Measurements from ENCODE around the gene DYSF.
"Not testable (repeated sequence)": the region's sequence is repeated elsewhere in the genome, so short reads cannot be mapped to it uniquely, and the experiment has no call there.

Gene DYSF

DNA sequence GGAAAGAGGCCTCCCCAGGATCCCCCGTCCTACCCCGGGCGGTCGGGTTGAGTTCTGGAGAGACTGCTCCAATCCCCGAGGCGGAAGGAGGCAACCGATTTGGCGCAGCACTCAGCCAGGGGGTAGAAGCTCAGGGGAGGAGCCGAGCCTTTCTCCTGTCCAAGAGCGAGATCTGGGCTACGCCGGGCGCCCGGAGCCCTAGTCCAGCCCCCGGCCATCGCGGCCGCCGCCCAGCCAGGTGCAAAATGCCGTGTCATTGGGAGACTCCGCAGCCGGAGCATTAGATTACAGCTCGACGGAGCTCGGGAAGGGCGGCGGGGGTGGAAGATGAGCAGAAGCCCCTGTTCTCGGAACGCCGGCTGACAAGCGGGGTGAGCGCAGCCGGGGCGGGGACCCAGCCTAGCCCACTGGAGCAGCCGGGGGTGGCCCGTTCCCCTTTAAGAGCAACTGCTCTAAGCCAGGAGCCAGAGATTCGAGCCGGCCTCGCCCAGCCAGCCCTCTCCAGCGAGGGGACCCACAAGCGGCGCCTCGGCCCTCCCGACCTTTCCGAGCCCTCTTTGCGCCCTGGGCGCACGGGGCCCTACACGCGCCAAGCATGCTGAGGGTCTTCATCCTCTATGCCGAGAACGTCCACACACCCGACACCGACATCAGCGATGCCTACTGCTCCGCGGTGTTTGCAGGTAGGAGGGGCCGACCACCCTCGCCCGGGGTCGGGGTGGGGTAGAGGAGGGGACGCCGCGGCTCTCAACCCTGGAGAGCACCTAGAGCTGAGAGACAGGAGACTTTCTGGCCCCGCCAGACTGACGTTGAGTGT, at the start of gene DYSF:
DYSF (plus strand) TSS at position 158 of the 817 bp plus-strand sequence.
- no peak for DNase-seq (ENCODE audit: low spot score)

DNA sequence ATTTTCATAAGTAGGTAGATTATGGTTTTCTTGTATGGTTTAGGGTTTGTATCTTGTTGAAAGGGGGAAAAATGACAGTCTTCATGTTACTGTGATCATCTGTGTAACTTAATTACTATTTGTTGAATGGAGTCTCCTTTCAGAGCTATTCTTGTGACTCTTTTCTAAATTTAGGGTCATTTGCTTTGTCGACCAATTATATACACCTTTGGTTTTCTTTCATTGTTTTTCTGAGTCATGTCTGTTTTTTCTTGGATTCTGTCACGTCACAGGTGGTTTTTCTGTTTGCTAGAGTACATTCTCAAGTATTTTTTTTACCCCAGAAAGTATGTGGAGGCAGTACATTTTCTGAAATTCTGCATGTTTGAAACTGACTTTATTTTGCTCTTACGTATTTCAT, 43.8 kb upstream of the DYSF start:
- DNase-seq (ENCODE audit: low spot score) = no peak

DNA sequence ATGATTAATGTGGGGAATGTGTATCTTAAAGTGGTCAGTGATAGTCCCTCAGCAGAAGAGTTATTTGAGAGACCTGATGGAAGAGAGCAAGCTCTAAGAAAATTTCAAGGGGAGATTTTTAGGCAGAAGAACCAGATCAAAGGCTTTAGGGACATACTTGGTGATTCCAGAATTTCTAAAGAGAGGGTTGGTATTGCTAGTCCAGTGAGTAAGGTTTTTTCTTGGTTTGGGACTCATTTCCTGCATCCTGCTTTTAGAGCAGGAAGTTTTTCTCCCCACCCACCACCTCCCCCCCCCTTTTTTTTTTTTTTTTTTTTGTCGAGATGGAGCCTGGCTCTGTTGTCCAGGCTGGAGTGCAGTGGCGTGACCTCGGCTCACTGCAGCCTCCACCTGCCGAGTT, 42.7 kb upstream of the DYSF start:
- DNase-seq (ENCODE audit: low spot score) = no peak

DNA sequence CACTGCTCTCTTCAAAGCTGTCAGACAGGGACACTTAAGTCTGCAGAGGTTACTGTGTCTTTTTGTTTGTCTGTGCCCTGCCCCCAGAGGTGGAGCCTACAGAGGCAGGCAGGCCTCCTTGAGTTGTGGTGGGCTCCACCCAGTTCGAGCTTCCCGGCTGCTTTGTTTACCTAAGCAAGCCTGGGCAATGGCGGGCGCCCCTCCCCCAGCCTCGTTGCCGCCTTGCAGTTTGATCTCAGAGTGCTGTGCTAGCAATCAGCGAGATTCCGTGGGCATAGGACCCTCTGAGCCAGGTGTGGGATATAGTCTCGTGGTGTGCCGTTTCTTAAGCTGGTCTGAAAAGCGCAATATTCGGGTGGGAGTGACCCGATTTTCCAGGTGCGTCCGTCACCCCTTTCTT, 36.5 kb upstream of the DYSF start:
- DNase-seq (ENCODE audit: low spot score) = not testable (repeated sequence)

DNA sequence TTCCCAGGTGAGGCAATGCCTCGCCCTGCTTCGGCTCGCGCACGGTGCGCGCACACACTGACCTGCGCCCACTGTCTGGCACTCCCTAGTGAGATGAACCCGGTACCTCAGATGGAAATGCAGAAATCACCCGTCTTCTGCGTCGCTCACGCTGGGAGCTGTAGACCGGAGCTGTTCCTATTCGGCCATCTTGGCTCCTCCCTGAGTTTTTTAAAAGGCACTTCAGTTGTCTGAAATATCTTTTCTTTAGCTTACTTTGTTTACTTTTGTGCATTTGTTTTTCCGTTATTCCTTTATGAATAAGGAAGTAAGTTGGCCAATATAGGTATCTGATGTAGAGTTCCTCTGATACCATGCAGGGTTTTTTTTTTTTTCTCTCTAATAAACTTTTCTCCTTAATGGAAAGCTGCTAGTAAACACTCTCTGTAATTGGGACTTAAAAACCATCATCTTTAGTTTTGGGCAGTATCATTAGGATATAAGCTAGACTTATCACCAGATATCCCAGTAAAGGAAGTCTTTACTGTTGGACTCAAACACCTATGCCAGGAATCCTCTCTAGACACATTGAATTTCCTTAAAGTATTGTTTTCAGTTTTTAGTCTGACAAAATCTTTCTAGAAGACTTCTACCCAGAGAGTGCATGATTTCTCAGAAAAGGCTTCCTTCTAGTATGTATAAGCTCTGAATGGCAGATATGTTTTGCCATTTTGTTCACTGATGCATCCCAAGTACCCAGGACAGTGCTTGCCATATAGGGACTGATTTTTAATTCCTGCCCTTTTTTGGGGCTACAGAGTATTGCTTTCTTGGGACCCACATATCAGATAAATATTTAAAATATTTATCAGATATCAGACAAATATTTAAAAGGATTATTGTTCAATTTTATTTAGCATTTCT, 35.8 kb upstream of the DYSF start:
- no peak for DNase-seq (ENCODE audit: low spot score)

DNA sequence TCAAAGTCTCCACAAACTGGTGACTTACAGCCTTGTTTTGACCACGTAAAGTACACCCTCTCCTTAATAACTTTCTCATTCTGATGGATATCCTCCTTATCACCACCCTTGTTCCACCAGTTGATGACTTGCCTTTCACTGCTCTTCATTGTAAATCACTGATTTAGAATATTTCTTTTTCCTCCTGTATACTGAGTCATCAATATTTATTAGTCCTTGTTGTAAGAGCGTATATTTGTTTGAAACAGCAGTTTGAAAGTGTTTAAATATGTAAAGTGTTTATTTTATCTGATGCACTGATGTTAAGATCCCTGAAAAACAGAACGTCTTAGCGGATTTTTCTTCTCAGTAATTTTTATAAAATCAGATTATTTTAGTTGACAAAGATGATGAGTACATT, 34.2 kb upstream of the DYSF start:
- DNase-seq (ENCODE audit: low spot score) = no peak

DNA sequence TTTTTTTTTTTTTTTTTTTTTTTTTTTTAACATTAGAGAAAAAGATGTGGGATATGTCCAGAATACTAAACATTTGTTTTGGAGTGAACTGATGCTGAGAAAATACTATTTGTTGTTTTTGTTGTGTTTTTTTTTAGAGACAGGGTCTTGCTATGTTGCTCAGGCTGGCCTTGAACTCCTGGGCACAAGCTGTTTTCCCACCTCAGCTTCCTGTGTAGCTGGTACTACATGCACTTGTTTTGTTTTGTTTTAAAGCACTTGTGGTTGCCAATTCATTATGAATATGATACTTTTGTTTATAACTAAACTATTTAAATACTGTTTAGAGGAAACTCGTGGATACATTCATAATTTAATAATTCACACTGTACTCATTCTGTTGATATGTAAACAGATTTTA, 33.4 kb upstream of the DYSF start:
- DNase-seq (ENCODE audit: low spot score) = no peak

DNA sequence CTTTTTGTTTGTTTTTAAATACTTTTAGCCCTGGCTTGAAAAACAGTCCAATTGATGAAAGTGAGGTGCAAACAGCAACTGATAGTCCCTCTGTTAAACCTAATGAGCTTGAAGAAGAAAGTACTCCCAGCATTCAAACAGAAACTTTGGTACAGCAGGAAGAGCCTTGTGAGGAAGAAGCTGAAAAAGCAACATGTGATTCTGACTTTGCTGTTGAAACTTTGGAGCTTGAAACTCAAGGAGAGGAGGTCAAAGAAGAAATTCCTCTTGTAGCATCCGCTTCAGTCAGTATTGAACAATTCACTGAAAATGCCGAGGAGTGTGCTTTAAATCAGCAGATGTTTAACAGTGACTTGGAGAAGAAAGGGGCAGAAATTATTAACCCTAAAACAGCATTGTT, 30.6 kb upstream of the DYSF start:
- no peak for DNase-seq (ENCODE audit: low spot score)

DNA sequence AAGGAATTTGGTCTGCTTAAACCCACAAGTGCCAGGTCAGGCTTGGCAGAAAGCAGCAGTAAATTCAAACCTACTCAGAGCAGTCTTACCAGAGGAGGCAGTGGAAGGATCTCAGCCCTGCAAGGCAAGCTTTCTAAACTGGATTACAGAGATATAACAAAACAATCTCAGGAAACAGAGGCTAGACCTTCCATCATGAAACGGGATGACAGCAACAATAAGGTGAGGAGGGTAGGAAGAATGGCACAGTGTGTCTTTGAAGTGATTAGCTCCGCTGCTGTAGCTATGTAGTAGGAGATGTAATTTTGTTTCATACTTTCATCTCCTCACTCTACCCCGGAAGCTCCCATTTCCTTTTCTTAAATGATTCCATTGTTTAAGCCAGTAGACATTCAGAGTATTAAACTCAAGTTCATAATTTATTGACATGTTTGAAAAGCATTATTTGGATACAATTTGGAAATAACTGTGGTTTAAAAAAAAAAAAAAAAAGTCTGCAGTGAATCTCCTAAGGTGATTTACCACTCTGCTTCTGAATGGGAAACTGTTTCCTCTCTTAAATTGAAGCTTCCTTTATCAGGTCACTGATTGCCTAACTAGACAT, 29.4 kb upstream of the DYSF start:
- peak; percentile 35 for DNase-seq (ENCODE audit: low spot score)

DNA sequence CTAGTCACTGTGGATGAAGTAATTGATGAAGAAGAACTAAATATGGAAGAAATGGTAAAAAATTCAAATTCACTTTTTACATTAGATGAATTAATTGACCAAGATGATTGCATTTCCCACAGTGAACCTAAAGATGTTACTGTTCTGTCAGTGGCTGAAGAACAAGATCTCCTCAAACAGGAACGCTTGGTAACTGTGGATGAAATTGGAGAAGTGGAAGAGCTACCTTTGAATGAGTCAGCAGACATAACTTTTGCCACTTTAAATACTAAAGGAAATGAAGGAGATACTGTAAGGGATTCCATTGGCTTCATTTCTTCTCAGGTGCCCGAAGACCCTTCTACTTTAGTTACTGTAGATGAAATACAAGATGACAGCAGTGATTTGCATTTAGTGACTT, 26.6 kb upstream of the DYSF start:
- DNase-seq (ENCODE audit: low spot score) = no peak

DNA sequence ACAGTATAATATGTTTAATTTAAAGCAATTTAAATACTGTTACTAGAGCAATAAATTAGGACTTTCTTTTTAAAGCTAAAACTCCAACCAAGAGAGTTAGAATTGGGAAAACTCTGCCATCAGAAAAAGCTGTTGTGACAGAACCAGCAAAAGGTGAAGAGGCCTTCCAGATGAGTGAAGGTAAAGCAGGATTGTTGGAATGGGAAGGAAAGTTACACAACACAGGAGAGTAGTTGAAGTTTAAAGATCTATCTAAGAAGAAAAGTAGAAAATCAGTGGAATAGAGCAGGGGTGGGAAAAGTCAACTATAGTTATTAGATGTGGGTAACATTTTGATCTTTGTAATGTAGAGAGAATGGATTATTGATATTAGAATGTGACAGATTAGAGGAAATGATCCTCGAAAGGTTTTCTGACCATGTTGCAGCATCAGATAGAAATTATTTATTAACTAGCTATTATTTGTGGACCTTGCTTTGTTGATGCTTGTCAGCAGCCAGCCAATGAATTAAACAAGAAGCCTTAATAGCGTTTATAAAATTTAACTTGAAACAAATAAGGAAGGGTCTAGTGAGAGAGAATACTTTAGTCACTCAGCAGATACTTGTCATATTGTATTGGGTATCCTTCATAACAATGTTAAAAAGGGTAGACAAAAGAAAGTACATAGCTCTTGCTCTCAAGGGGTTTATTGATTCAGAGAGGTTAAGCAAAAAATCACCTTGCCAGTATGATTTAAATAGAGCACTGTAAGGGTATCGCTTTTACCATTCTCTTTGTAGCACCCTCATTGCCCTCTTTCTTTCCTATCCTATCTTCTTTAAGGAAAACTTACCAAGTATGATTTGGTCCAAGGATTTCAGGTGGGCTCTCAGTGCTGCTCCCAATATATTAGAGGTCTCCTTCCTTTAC, 24.6 kb upstream of the DYSF start:
- DNase-seq (ENCODE audit: low spot score) = no peak

DNA sequence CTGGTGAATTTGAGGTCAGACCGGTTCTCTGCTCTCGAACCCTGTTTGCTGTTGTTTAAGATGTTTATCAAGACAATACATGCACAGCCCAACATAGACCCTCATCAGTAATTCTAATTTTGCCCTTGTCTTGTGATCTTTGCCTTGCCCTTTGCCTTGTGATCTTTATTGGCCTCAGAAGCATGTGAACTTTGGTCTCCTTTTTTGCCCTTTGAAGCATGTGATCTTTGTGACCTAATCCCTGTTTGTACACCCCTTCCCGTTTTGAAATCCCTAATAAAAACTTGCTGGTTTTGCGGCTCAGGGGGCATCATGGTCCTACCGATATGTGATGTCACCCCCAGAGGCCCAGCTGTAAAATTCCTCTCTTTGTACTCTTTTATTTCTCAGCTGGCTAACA, 8.2 kb upstream of the DYSF start:
- not testable (repeated sequence) for DNase-seq (ENCODE audit: low spot score)

DNA sequence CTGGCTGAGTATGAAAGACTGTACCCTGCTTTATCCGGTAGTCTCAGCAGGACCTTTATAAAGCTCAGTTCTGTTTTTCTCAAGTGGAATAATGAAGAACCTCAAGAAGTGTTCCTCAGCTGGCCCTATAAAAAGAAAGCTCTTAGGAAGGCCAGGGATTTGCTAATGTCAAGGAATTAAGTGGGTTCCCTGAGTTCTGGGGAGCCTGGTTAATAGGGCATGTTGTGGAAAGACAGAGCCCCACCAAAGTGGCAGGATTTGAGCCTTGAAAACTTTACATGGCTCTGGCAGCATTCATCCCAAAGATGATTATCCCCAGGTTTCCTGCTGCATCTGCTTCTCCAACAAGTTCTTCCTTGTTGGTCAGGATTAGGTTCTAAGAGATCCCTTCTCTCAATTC, 6.9 kb upstream of the DYSF start:
- DNase-seq (ENCODE audit: low spot score) = no peak

DNA sequence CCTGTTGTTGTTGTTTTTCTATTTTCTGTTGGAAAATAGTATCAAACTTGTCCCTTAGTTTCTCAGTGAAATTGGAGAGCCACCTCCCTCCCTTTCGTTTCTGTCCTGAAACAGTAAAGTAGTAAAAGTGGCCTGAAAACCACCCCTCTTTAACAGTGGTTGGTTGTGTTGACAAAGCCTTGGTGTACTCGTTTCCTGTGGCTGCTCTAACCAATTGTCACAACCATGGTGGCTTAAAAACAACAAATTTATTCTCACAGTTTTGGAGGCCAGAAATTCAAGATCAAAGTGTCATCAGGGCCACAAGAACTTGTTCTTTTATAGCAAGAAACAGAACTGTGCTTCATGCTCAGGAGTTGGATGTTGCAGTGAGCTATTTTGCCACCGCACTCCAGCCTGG, 4.0 kb upstream of the DYSF start:
- DNase-seq (ENCODE audit: low spot score) = no peak

DNA sequence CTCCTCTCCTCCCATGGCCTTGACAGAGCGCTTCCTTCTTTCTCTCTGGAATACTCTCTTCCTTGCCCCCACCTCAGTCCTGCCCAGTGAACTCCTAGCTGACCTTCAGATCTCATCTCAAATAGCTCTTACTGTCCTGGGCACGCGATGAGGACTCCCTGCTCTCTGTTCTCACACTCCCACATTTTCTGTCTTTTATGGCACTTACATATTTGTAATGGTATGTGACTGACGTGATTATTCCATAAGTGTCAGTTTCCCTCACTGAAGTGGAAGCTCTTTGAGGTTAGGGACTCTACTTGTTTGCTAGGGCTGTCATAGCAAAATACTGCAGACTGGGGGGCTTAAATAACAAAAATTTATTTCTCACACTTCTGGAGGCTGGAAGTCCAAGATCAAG, 1.7 kb upstream of the DYSF start:
- DNase-seq (ENCODE audit: low spot score) = no peak

DNA sequence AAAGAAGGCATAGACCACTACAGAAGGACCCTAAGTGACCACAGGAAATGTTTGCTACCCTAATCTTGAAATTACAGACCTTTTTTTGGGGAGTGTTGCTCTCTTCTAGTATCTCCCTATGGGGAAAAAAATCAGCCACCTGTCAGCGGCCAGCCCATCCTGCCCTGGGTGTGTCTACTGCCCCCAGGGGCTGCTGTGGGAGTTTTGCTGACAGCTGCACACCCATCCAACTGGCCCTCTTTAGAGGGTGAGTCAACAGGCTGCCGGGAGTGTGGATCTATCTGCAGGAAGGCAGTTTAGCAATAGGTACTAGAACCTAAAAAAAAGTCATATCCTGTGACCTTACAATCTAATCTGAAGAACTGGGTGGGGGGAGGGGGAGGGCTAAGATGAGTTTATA, 796 bp upstream of the DYSF start:
- peak; percentile 45 for DNase-seq (ENCODE audit: low spot score)

DNA sequence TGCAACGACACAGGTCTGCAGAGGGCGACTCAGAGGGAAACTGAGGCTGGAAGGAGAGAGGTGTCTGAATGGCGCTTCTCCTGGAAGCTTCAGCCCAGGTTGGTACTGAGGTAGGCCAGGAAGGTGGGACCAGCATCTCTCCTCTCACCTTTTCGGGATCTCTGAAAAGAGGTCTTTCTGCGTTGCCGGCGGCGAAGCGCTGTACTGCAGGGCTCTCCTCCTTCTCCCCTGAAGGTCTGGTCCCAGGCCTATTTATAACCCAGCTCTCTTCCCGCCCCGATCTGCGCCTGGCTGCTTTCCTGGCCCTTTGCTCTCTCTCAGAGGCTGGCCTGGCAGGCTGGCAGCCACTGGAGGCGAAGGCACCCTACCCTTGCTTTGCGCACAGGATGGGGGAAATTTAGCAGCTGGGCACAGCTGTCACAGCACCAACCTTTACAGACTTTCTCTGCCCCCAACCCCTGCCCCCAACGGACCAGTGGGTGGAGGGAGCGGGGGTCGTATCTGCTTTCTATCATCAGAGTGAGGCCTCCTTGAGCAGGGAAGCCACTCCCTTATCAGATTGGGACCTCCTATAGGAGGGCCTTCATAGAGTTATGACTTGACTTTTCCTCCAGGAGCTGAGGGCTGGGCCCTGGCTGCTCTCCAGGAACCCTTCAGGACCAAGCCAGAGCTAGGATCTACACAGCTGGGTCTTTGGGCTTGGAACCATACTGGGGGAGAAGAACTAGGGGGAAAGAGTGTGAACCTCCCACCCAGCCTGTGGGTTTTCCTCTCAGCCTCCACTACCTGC, 1.1 kb downstream of the DYSF start:
- no peak for DNase-seq (ENCODE audit: low spot score)

DNA sequence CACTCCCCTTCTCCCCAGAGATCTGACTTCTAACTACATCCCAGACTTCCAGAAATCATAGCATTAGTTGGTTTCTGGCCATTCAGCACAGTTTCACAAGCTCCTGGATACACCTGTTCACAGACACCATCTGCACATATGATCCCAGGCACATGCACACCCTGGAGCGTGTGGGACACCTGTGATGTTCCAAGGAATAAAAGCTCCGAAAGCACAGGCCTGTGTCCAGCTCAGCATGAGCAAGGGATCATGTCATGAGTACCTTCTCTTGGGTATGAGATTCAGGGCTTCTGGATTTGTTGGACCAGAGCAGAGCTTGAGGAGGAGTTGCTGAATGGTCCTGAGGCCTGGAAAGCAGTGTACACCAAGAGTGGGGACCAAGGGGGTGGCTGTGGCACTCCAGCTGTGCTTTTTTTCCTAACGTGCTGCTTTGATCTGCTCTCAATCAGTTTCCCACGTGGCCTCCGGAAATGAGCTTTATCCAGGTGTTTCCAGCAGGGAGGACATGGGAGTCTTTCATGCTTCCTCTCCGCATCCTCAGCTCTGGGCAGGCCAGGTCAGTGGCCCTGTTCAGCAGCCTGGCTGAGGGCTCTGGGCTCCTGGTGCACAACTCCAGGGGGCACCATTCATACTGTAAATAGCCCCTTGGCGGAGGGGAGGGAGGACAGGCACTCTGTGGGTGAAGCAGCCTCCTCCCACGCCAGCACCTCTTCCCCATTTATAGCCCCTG, 1.8 kb downstream of the DYSF start:
- DNase-seq (ENCODE audit: low spot score) = no peak

DNA sequence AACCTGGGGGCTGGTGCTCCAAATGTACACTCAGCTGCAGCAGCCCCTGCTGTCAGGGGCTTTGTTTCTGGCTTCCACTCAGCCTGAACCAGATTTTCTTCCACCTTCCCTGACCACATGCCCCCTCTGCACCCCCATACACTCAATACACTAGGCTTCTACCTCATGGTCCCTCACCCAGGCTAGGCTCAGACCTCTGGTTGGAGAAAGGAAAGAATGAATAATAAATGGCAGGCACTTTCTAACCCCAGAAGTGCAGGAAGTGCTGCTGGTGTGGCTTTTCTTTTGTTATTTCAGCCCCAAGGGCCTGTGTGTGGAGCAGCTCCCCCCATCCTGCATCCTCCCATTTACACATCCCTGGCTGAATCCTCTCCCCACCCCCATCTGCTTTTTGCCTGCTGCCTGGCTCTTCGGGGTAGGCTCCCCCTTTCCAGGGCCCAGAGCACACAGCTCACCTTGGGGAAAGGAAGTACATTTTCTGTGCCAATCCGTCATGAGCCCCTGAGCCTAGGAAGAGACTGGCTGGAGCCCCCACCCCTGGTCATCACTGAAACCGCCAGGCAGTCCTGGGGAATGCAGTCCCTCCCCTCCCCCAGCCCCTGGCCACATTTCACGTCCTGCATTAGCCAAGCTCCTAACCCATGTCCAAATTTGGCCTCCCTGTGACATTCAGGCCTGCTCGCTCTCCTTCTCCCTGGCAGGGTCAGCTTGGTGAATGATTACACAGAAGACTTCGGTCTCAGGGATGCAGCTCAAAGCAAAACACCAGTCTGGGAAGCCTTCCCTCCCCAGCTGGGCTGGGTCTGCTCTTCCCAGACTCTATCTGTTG, 2.6 kb downstream of the DYSF start:
- DNase-seq (ENCODE audit: low spot score) = no peak
